K562 (cell line): Measurements from ENCODE around the gene FIBIN. TPM values are rescaled to one million over a fixed set of nuclear protein-coding genes. Genes with fewer than 3 reads are reported as not detected.

Source experiments
- ATAC-seq: fragments of 200-7000 bp; cut with Tn5 transposase; 3 replicates; pipeline ENCODE4 v1.9.1; 2020; ENCODE audit warnings: moderate library complexity
- BruUV-seq: library from RNA; stranded (reverse); fragments of 400-500 nt; replicated peaks from 2 replicates; lab custom pipeline; 2021; lab: Mats Ljungman, UMichigan
- CTCF ChIA-PET: fragments of 300-600 bp; formaldehyde crosslinking; extraction: SDS; loops from one replicate; lab custom pipeline; 2021; ENCODE audit warnings: low intra/inter-chr PET ratio; lab: Yijun Ruan, JAX
- POLR2A ChIA-PET: fragments of 300-600, 350-650 bp; sonication (Branson Sonifier 250); formaldehyde crosslinking; extraction: SDS; loops from one replicate; lab custom pipeline; 2021; ENCODE audit warnings: antibody characterized with exemption, inconsistent platforms; lab: Yijun Ruan, JAX
- DNase-seq, 4 experiments: peaks; one replicate each; pipeline versions ENCODE4 v3.0.0 to v3.0.0-alpha.2; 2011 to 2018; ENCODE audit warnings: low spot score in 3 of 4, mixed read lengths in 3 of 4; ENCODE audit errors: extremely low read depth in 1 of 4
- FAIRE-seq: peaks from 2 replicates; lab custom pipeline; 2011; peaks lifted over from hg19 to GRCh38; lab: Jason Lieb, UNC
- H2AFZ ChIP-seq: 2 replicates; pipeline ENCODE4 v1.6.0; 2011; ENCODE audit warnings: low read depth, low read length, control low read depth, inconsistent platforms
- H3K27ac ChIP-seq: fragments of 200-600 bp; 3 replicates; pipeline ENCODE4 v1.8.0; 2011; ENCODE audit warnings: low read depth, mild to moderate bottlenecking, control low read depth, inconsistent platforms, low read length, moderate library complexity, mixed read lengths; ENCODE audit errors: extremely low read depth
- H3K27me3 ChIP-seq, 2 experiments: fragments of 300-600 bp in 1 of 2; 2 replicates in 1 of 2; 3 replicates in 1 of 2; pipeline versions ENCODE4 v1.6.0 to v1.8.0; 2011; ENCODE audit warnings: inconsistent platforms in 2 of 2, low read length in 2 of 2, mild to moderate bottlenecking in 1 of 2, mixed read lengths in 1 of 2, moderate library complexity in 1 of 2; ENCODE audit not compliant: control insufficient read depth in 2 of 2, insufficient read depth in 2 of 2
- H3K36me3 ChIP-seq: fragments of 300-600 bp; 3 replicates; pipeline ENCODE4 v1.8.0; 2011; ENCODE audit warnings: mild to moderate bottlenecking, low read length, inconsistent platforms; ENCODE audit not compliant: control insufficient read depth, insufficient read depth
- H3K4me1 ChIP-seq, 2 experiments: fragments of 200-600 bp in 1 of 2; replicated peaks in 1 of 2; 2 replicates in 1 of 2; 3 replicates in 1 of 2; pipeline versions ENCODE4 v1.5.1 to v1.8.0; 2011; ENCODE audit warnings: inconsistent platforms in 2 of 2, low read length in 2 of 2, mild to moderate bottlenecking in 1 of 2, mixed read lengths in 1 of 2, moderate library complexity in 1 of 2; ENCODE audit not compliant: control insufficient read depth in 2 of 2, insufficient read depth in 2 of 2
- H3K4me2 ChIP-seq: 2 replicates; pipeline ENCODE4 v1.6.1; 2011; ENCODE audit warnings: low read length, control low read depth, inconsistent platforms, mixed read lengths; ENCODE audit not compliant: insufficient read depth
- H3K4me3 ChIP-seq: fragments of 200-600 bp; sonication (generic), shearing (Covaris generic); 2 replicates; pipeline ENCODE4 v1.5.1; 2016; ENCODE audit warnings: control low read depth, inconsistent platforms
- H3K79me2 ChIP-seq: fragments of 200-600 bp; 3 replicates; pipeline ENCODE4 v1.8.0; 2011; ENCODE audit warnings: low read length, inconsistent platforms; ENCODE audit not compliant: control insufficient read depth, insufficient read depth
- H3K9ac ChIP-seq, 2 experiments: 2 replicates each; pipeline versions ENCODE4 v1.6.0 to v1.6.1; 2011; ENCODE audit warnings: low read depth in 2 of 2, low read length in 2 of 2, control low read depth in 1 of 2, inconsistent platforms in 1 of 2, mild to moderate bottlenecking in 1 of 2, mixed read lengths in 1 of 2; ENCODE audit not compliant: insufficient read depth in 1 of 2
- H3K9me1 ChIP-seq: one replicate; pipeline ENCODE4 v1.6.0; 2011; ENCODE audit warnings: inconsistent platforms, mild to moderate bottlenecking, low read length, moderate library complexity; ENCODE audit not compliant: control insufficient read depth, insufficient read depth
- H3K9me3 ChIP-seq: replicated peaks from 2 replicates; pipeline ENCODE4 v1.5.1; 2011; ENCODE audit warnings: low read depth, low read length, inconsistent platforms; ENCODE audit not compliant: control insufficient read depth, insufficient read depth
- H4K20me1 ChIP-seq: replicated peaks from 2 replicates; pipeline ENCODE4 v1.6.1; 2011; ENCODE audit warnings: low read length, inconsistent platforms, mixed read lengths; ENCODE audit not compliant: control insufficient read depth, insufficient read depth
- EWSR1 ChIP-seq: fragments of 450-650 bp; IDR thresholded peaks from 2 replicates; pipeline ENCODE4 v1.6.1; 2018; ENCODE audit warnings: borderline replicate concordance, mild to moderate bottlenecking, low read depth, moderate library complexity; ENCODE audit not compliant: partially characterized antibody
- LCOR ChIP-seq: sonication (generic); formaldehyde crosslinking; IDR thresholded peaks from 2 replicates; pipeline ENCODE4 v1.8.0; 2022; ENCODE audit warnings: mild to moderate bottlenecking, missing genetic modification reagents
- NR1H2 ChIP-seq: sonication (generic); formaldehyde crosslinking; IDR thresholded peaks from 2 replicates; pipeline ENCODE4 v1.4.0; 2020; ENCODE audit warnings: mild to moderate bottlenecking, missing genetic modification reagents
- PCBP2 ChIP-seq: fragments of 200-400 bp; formaldehyde crosslinking; IDR thresholded peaks from 2 replicates; pipeline ENCODE4 v1.6.1; 2018; ENCODE audit warnings: low read length, low read depth, mild to moderate bottlenecking, moderate library complexity; ENCODE audit not compliant: poor library complexity, severe bottlenecking
- POLR2G ChIP-seq: fragments of 200-400 bp; formaldehyde crosslinking; IDR thresholded peaks from 2 replicates; pipeline ENCODE4 v1.6.1; 2017; ENCODE audit warnings: low read depth, mild to moderate bottlenecking, antibody characterized with exemption, low read length, moderate library complexity
- SRSF9 ChIP-seq: fragments of 200-400 bp; formaldehyde crosslinking; IDR thresholded peaks from 2 replicates; pipeline ENCODE4 v1.6.1; 2017; ENCODE audit warnings: low read depth, low read length, borderline replicate concordance
- STAT5A ChIP-seq: IDR thresholded peaks from 2 replicates; pipeline ENCODE4 v1.6.1; 2012; ENCODE audit warnings: low read length, inconsistent platforms, borderline replicate concordance
- ZFP30 ChIP-seq: fragments of 250-450 bp; sonication (Bioruptor Pico); IDR thresholded peaks from 2 replicates; pipeline ENCODE4 v1.8.0; 2022; ENCODE audit warnings: moderate library complexity, mild to moderate bottlenecking, inconsistent platforms, borderline replicate concordance
- ZNF316 ChIP-seq: fragments of 450-650 bp; IDR thresholded peaks from 2 replicates; pipeline ENCODE4 v1.6.1; 2016
- ZNF57 ChIP-seq: fragments of 450-650 bp; formaldehyde crosslinking; IDR thresholded peaks from 2 replicates; pipeline ENCODE4 v1.4.0; 2020; ENCODE audit warnings: mild to moderate bottlenecking, moderate library complexity
- WGBS: fragments of 100-300 bp; shearing (Covaris generic); methylation state at CpG from one replicate; pipeline ENCODE4 v1.1.6; 2016; ENCODE audit warnings: low coverage, mixed read lengths; ENCODE audit not compliant: insufficient coverage; ENCODE audit errors: missing lambda C conversion rate; 5-methylcytosine and 5-hydroxymethylcytosine counted together
- in situ Hi-C: fragments of 300-500 bp; cut with MboI; formaldehyde crosslinking; loops from 4 replicates; pipeline ENCODE4 v1.15.0; 2018; ENCODE audit warnings: inconsistent platforms, mixed read lengths
- intact Hi-C: fragments of 100-400 bp; cut with micrococcal nuclease; formaldehyde crosslinking; loops from 2 replicates; pipeline ENCODE4 v1.14.2; 2022
- polyA plus RNA-seq, 8 experiments: library from polyadenylated mRNA; depleted of rRNA in 4 of 8; stranded (reverse) in 5 of 8; unstranded in 3 of 8; fragments of >200 nt; fragmentation: Nextera tagmentation in 2 of 8; fragmentation: Illumina TruSeq in 1 of 8; extraction: Ambion mirVana in 2 of 8; extraction: Trizol in 1 of 8; gene quantifications; 2 replicates each; pipeline versions ENCODE4 v1.2.1 to v1.2.3, GENCODE V29; 2011 to 2014; ENCODE audit warnings: inconsistent platforms in 1 of 8, missing spikeins in 1 of 8
- total RNA-seq, 7 experiments: library from RNA; depleted of rRNA in 6 of 7; stranded (reverse); fragments of >200 nt in 6 of 7; fragmentation: Illumina TruSeq in 2 of 7; extraction: Trizol in 2 of 7; gene quantifications; 2 replicates each; pipeline versions ENCODE4 v1.2.1 to v1.2.3, GENCODE V29; 2011 to 2021; ENCODE audit warnings: low replicate concordance in 1 of 7
- TF ChIP-seq, protein P1 (sequence below): sonication (generic); formaldehyde crosslinking; IDR thresholded peaks from 2 replicates; pipeline ENCODE4 v1.8.0; 2022; ENCODE audit warnings: mild to moderate bottlenecking, missing genetic modification reagents
- TF ChIP-seq, protein P2 (sequence below): sonication (generic); formaldehyde crosslinking; IDR thresholded peaks from 2 replicates; pipeline ENCODE4 v1.8.0; 2022; ENCODE audit warnings: missing genetic modification reagents, mild to moderate bottlenecking, borderline replicate concordance
- TF ChIP-seq, protein P3 (sequence below), 2 experiments: IDR thresholded peaks; 2 replicates each; pipeline ENCODE4 v1.6.1; 2012; ENCODE audit warnings: improper control_type of control experiment in 2 of 2, low read depth in 2 of 2, low read length in 2 of 2, borderline replicate concordance in 1 of 2

Gene FIBIN
- total and polyA plus RNA-seq, 9 of the 15 experiments (the other 6 are each of a cell fraction or from before 2014, with no cell fraction given): not detected

DNA sequence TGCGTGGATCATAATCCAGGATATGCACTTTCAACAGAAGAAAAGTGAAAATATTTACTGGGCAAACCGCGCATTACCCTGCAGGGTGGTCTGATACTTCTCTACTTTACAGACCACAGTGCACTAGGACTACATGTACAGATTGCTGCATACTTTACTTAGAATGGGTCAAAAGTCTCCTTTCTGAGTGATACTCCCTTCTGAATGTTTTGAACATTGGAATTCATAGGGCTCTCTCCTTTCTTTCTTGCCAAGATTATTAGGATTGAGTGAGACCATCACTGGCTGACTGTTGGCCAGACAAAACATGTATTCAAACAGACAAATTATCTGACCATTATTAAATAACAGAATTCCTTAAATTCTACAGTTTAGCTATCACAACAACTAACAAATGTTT lies 6.6 kb upstream of the FIBIN start:
- TF ChIP-seq ZFP30 (CRISPR knock-in tag): no peak
- TF ChIP-seq, protein P1, sequence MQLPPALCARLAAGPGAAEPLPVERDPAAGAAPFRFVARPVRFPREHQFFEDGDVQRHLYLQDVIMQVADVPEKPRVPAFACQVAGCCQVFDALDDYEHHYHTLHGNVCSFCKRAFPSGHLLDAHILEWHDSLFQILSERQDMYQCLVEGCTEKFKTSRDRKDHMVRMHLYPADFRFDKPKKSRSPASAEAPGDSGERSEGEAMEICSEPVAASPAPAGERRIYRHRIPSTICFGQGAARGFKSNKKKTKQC (CRISPR knock-in tag): no peak
- Histone ChIP-seq H3K79me2 (no peaks in the 10 kb centered on the region), H4K20me1 (no peaks in the 10 kb centered on the region), H2AFZ (no peak overlapping the region), H3K9ac (no peak overlapping the region), H3K27ac (no peak overlapping the region), H3K36me3 (no peaks in the 10 kb centered on the region), H3K4me3 (no peak overlapping the region), H3K9me3 (no peaks in the 10 kb centered on the region), H3K27me3 (no peaks in the 10 kb centered on the region), H3K4me2 (no peak overlapping the region), H3K4me1 (no peaks in the 10 kb centered on the region), H3K9me1 (no peaks in the 10 kb centered on the region)
- ChIA-PET CTCF (no interaction called here), POLR2A (no interaction called here)
- DNase-seq: no peak
- BruUV-seq: no TSS peak
- intact Hi-C loops (no loop called here), in situ Hi-C loops (no loop called here)
- 0% methylated on average over 3 of the region's 3 CpGs for WGBS
- ATAC-seq: no peak
- FAIRE-seq: no peak

DNA sequence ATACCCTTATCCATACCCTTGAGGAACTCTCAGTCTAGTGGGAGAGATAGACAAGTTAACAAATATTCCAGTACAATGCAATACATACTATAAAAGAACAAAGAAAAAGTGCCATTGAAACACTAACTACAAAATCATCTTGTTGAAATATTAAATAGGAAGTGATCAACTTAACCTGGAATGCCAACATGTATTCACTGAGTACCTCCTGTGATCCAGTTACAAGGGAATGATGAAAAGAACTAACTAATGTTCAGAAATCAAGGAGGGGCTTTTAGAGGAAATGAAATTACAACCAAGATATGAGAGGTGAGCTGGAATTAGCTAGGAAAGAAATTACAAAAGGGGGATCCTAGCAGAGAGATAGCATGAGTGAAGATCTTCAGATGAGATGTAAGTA lies 6.2 kb upstream of the FIBIN start:
- DNase-seq: no peak
- Histone ChIP-seq H3K9me1 (no peaks in the 10 kb centered on the region), H3K79me2 (no peaks in the 10 kb centered on the region), H3K4me1 (no peaks in the 10 kb centered on the region), H3K27me3 (no peaks in the 10 kb centered on the region), H3K4me3 (no peak overlapping the region), H4K20me1 (no peaks in the 10 kb centered on the region), H3K27ac (no peak overlapping the region), H3K4me2 (no peak overlapping the region), H3K9ac (no peak overlapping the region), H3K9me3 (no peaks in the 10 kb centered on the region), H3K36me3 (no peaks in the 10 kb centered on the region), H2AFZ (no peak overlapping the region)
- CTCF ChIA-PET: no interaction called here
- intact Hi-C loops (no loop called here), in situ Hi-C loops (no loop called here)
- BruUV-seq: no TSS peak
- FAIRE-seq: no peak
- no peak for ATAC-seq
- POLR2A ChIA-PET: no interaction called here
- TF ChIP-seq ZNF316 (no peak), SRSF9 (no peak), EWSR1 (no peak), STAT5A (no peak), POLR2G (no peak), ZNF57 (CRISPR knock-in tag) (no peak), LCOR (no peak), NR1H2 (CRISPR knock-in tag) (no peak), PCBP2 (no peak)
- TF ChIP-seq, protein P2, sequence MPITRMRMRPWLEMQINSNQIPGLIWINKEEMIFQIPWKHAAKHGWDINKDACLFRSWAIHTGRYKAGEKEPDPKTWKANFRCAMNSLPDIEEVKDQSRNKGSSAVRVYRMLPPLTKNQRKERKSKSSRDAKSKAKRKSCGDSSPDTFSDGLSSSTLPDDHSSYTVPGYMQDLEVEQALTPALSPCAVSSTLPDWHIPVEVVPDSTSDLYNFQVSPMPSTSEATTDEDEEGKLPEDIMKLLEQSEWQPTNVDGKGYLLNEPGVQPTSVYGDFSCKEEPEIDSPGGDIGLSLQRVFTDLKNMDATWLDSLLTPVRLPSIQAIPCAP (CRISPR knock-in tag): no peak
- TF ChIP-seq, protein P3, sequence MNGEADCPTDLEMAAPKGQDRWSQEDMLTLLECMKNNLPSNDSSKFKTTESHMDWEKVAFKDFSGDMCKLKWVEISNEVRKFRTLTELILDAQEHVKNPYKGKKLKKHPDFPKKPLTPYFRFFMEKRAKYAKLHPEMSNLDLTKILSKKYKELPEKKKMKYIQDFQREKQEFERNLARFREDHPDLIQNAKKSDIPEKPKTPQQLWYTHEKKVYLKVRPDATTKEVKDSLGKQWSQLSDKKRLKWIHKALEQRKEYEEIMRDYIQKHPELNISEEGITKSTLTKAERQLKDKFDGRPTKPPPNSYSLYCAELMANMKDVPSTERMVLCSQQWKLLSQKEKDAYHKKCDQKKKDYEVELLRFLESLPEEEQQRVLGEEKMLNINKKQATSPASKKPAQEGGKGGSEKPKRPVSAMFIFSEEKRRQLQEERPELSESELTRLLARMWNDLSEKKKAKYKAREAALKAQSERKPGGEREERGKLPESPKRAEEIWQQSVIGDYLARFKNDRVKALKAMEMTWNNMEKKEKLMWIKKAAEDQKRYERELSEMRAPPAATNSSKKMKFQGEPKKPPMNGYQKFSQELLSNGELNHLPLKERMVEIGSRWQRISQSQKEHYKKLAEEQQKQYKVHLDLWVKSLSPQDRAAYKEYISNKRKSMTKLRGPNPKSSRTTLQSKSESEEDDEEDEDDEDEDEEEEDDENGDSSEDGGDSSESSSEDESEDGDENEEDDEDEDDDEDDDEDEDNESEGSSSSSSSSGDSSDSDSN (IDR thresholded peaks at IDR 0.05; ENCODE audit: borderline replicate concordance in 1 of 2, low read depth in 2 of 2, low read length in 2 of 2): no peak
